Muscle of back (tissue), 11 donors: ENCODE measurements around the gene WDFY3. TPM values are rescaled to one million over a fixed set of nuclear protein-coding genes. Genes with fewer than 3 reads are reported as not detected.

Experiments used
- DNase-seq, 3 donors: peaks; one replicate each; pipeline versions ENCODE4 v3.0.0 to v3.0.0-alpha.2; 2013
- polyA plus RNA-seq, 10 donors: library from polyadenylated mRNA; unstranded; fragments of 120-200 nt; gene quantifications; one replicate each; pipeline ENCODE4 v1.2.1, GENCODE V29; 2013; ENCODE audit not compliant: insufficient read length in 10 of 10

WDFY3 gene
- polyA plus RNA-seq, 10 donors: 17.1 to 25.0 (median 22.3) TPM

GRCh38 chr4:84952004-84952403 lies 14.5 kb downstream of the WDFY3 start:
- no peak for DNase-seq

GRCh38 chr4:84948056-84948455 lies 18.4 kb downstream of the WDFY3 start:
- no peak for DNase-seq

GRCh38 chr4:84944947-84945346 lies 21.5 kb downstream of the WDFY3 start:
- no peak for DNase-seq

- DNase-seq: no peak
These were observed 25.5 kb downstream of the WDFY3 start for GRCh38 chr4:84940960-84941359.

GRCh38 chr4:84939113-84939512 lies 27.4 kb downstream of the WDFY3 start:
- DNase-seq: no peak

- DNase-seq: peak in 2 of 3 donors; percentile 33 to 43
These were observed 28.2 kb downstream of the WDFY3 start for GRCh38 chr4:84938316-84938715.

- DNase-seq: no peak
These were observed 29.0 kb downstream of the WDFY3 start for GRCh38 chr4:84937381-84937977.

- no peak for DNase-seq
These were observed 30.4 kb downstream of the WDFY3 start for GRCh38 chr4:84936123-84936522.

GRCh38 chr4:84932462-84932861 lies 34.0 kb downstream of the WDFY3 start:
- DNase-seq: no peak

GRCh38 chr4:84931961-84932360 lies 34.5 kb downstream of the WDFY3 start:
- no peak for DNase-seq

- DNase-seq: no peak
These were observed 35.2 kb downstream of the WDFY3 start for GRCh38 chr4:84931274-84931673.

- DNase-seq: no peak
These were observed 38.4 kb downstream of the WDFY3 start for GRCh38 chr4:84928089-84928488.

- no peak for DNase-seq
These were observed 39.1 kb downstream of the WDFY3 start for GRCh38 chr4:84927428-84927827.

- no peak for DNase-seq
These were observed 40.9 kb downstream of the WDFY3 start for GRCh38 chr4:84925558-84925957.

GRCh38 chr4:84924434-84924833 lies 42.1 kb downstream of the WDFY3 start:
- no peak for DNase-seq

- peak in 2 of 3 donors; percentile 29 to 32 for DNase-seq
These were observed 45.9 kb downstream of the WDFY3 start for GRCh38 chr4:84920617-84921016.

- no peak for DNase-seq
These were observed 48.5 kb downstream of the WDFY3 start for GRCh38 chr4:84917869-84918600.

- no peak for DNase-seq
These were observed 49.2 kb downstream of the WDFY3 start for GRCh38 chr4:84917086-84917821.

- DNase-seq: no peak
These were observed 50.3 kb downstream of the WDFY3 start for GRCh38 chr4:84916227-84916626.

GRCh38 chr4:84915396-84915780 lies 51.1 kb downstream of the WDFY3 start:
- no peak for DNase-seq

GRCh38 chr4:84914686-84915395 lies 51.6 kb downstream of the WDFY3 start:
- DNase-seq: peak in 1 of 3 donors; percentile 60

- DNase-seq: no peak
These were observed 53.3 kb downstream of the WDFY3 start for GRCh38 chr4:84913176-84913575.
